ENCODE data around the gene HHIPL1. TPM values are rescaled to one million over a fixed set of nuclear protein-coding genes. Genes with fewer than 3 reads are reported as not detected.

The HHIPL1 gene
- total RNA-seq, 2 donors from 2014 or later = 3.0 to 3.4 TPM

DNA sequence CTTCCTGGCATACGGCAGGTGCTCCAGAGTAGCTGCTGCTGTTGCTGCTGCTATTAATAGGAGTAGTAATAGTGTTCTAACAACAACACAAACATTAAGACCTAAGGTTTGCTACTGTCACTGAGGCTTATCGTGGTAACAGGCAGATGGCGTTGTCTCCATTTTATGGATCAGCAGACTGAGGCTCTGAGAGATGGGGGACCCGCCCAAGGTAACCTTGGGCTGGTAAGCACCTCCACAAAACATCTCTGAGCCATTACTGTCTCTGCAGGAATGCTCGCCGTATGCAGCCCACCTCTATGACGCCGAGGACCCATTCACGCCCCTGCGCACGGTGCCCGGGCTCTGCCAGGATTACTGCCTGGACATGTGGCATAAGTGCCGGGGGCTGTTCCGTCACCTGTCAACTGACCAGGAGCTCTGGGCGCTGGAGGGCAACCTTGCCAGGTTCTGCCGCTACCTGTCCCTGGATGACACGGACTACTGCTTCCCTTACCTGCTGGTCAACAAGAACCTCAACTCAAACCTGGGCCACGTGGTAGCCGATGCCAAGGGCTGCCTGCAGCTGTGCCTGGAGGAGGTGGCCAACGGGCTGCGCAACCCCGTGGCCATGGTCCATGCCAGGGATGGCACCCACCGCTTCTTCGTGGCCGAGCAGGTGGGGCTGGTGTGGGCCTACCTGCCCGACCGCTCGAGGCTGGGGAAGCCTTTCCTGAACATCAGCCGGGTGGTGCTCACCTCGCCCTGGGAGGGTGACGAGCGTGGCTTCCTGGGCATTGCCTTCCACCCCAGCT is 7.2 kb downstream of the HHIPL1 start:
- Histone ChIP-seq H3K4me3 (ENCODE audit: low read length) (no peak overlapping the region), H3K9ac (ENCODE audit: extremely low read depth, low read length, poor library complexity, severe bottlenecking) (no peak overlapping the region), H3K4me1 (ENCODE audit: control insufficient read depth, insufficient read depth, low read length) (peaks cover 2% of the 10 kb centered on the region), H3K36me3 (ENCODE audit: control insufficient read depth, insufficient read depth, low read length) (no peaks in the 10 kb centered on the region), H3K27me3 (ENCODE audit: control insufficient read depth, insufficient read depth, low read length, poor library complexity, severe bottlenecking) (no peaks in the 10 kb centered on the region), H3K9me3 (ENCODE audit: control insufficient read depth, low read length) (no peaks in the 10 kb centered on the region), H3K27ac (ENCODE audit: low read depth, low read length) (no peak overlapping the region)
- Mint-ChIP-seq H3K4me1 (no peaks in the 10 kb centered on the region), H3K36me3 (ENCODE audit: low read depth) (no peaks in the 10 kb centered on the region), H3K4me3 (no peak overlapping the region), H3K27ac (no peak overlapping the region), H3K9me3 (no peaks in the 10 kb centered on the region), H3K27me3 (ENCODE audit: insufficient read depth) (peaks cover 2% of the 10 kb centered on the region)
- TF ChIP-seq, protein P1, sequence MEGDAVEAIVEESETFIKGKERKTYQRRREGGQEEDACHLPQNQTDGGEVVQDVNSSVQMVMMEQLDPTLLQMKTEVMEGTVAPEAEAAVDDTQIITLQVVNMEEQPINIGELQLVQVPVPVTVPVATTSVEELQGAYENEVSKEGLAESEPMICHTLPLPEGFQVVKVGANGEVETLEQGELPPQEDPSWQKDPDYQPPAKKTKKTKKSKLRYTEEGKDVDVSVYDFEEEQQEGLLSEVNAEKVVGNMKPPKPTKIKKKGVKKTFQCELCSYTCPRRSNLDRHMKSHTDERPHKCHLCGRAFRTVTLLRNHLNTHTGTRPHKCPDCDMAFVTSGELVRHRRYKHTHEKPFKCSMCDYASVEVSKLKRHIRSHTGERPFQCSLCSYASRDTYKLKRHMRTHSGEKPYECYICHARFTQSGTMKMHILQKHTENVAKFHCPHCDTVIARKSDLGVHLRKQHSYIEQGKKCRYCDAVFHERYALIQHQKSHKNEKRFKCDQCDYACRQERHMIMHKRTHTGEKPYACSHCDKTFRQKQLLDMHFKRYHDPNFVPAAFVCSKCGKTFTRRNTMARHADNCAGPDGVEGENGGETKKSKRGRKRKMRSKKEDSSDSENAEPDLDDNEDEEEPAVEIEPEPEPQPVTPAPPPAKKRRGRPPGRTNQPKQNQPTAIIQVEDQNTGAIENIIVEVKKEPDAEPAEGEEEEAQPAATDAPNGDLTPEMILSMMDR (conservative IDR thresholded peaks at IDR 0.05) = no peak
- DNase-seq = no peak
- WGBS, 2 experiments (ENCODE audit: insufficient coverage in 1 of 2, insufficient read length in 1 of 2) = 92 to 95% methylated on average over 25 to 32 of the region's 32 CpGs

DNA sequence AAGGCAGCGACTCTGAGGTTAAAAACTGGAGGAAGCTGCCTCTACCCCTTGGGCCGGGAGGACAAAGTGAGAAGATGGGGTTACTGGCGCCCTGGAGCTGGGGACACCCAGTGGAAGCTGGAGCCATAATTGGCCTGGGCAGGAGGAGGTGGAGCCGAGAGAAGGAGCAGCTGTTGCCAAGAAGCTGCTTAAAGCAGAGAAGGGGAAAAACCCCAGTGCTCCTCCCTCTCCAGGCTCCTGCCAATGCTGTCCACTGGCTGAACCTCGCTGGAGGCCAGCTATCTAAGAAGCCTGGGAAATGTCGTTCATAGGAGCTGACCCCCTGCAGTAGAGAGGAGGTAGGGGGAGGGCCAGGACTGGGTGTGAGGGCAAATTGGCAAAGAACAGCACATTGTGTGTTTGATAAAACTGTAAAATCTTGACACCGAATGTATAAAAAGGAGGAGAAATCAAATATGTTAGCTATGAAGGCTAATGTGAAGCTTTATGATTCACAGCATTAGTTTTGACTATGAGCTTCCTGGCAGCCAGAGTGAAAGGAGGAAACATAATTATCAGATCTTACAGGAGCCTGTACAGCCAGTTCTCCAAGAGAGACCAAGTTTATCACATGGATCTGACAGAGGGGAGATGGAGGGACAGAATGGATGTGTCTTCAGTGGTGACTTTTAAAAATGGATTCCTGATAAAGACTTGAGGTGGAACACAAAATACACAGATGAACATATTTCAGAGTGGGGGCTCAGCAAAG is 9.5 kb downstream of the HHIPL1 start:
- Histone ChIP-seq H3K4me3 (ENCODE audit: low read length) (no peak overlapping the region), H3K27me3 (ENCODE audit: control insufficient read depth, insufficient read depth, low read length, poor library complexity, severe bottlenecking) (peaks cover 11% of the 10 kb centered on the region), H3K36me3 (ENCODE audit: control insufficient read depth, insufficient read depth, low read length) (no peaks in the 10 kb centered on the region), H3K27ac (ENCODE audit: low read depth, low read length) (peak overlapping the region; percentile 44), H3K9ac (ENCODE audit: extremely low read depth, low read length, poor library complexity, severe bottlenecking) (no peak overlapping the region), H3K9me3 (ENCODE audit: control insufficient read depth, low read length) (no peaks in the 10 kb centered on the region), H3K4me1 (ENCODE audit: control insufficient read depth, insufficient read depth, low read length) (peaks cover 5% of the 10 kb centered on the region)
- Mint-ChIP-seq H3K4me1 (peaks cover 7% of the 10 kb centered on the region), H3K9me3 (no peaks in the 10 kb centered on the region), H3K4me3 (no peak overlapping the region), H3K27ac (no peak overlapping the region), H3K27me3 (ENCODE audit: insufficient read depth) (peaks cover 22% of the 10 kb centered on the region), H3K36me3 (ENCODE audit: low read depth) (no peaks in the 10 kb centered on the region)
- DNase-seq = no peak
- TF ChIP-seq, protein P1 (conservative IDR thresholded peaks at IDR 0.05) = no peak
- 73 to 77% methylated on average over 4 to 7 of the region's 7 CpGs for WGBS, 2 experiments (ENCODE audit: insufficient coverage in 1 of 2, insufficient read length in 1 of 2)

DNA sequence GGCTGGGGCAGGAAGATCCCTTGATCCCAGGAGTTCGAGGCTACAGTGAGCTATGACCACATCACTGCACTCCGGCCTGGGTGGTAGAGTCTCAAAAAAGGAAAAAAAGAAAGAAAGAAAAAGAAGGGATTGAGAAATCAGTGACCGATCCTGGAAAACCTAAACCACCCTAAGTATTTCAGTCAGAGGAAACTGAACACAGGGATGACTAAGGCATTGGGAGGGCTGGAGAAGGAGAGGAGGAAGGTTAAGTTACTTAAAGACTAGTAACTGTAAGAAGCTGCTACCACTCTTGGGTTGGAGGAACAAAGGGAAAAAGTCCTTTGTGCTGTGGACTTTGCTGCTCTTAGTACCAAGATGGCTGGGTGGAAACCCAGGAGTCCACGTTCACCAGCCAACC is 10.6 kb downstream of the HHIPL1 start:
- H3K9me3 ChIP-seq (ENCODE audit: control insufficient read depth, low read length) = no peaks in the 10 kb centered on the region
- peaks cover 18% of the 10 kb centered on the region for H3K27me3 ChIP-seq (ENCODE audit: control insufficient read depth, insufficient read depth, low read length, poor library complexity, severe bottlenecking)
- H3K9ac ChIP-seq (ENCODE audit: extremely low read depth, low read length, poor library complexity, severe bottlenecking) = no peak overlapping the region
- no peak overlapping the region for H3K4me3 ChIP-seq (ENCODE audit: low read length)
- H3K4me1 ChIP-seq (ENCODE audit: control insufficient read depth, insufficient read depth, low read length) = peaks cover 5% of the 10 kb centered on the region
- Mint-ChIP-seq H3K9me3 (no peaks in the 10 kb centered on the region), H3K27ac (no peak overlapping the region), H3K36me3 (ENCODE audit: low read depth) (no peaks in the 10 kb centered on the region), H3K27me3 (ENCODE audit: insufficient read depth) (peaks cover 33% of the 10 kb centered on the region), H3K4me1 (peaks cover 13% of the 10 kb centered on the region), H3K4me3 (no peak overlapping the region)
- DNase-seq = no peak
- 94 to 100% methylated on average over 2 to 4 of the region's 4 CpGs for WGBS, 2 experiments (ENCODE audit: insufficient coverage in 1 of 2, insufficient read length in 1 of 2)
- TF ChIP-seq, protein P1 (conservative IDR thresholded peaks at IDR 0.05) = no peak
- H3K36me3 ChIP-seq (ENCODE audit: control insufficient read depth, insufficient read depth, low read length) = no peaks in the 10 kb centered on the region
- H3K27ac ChIP-seq (ENCODE audit: low read depth, low read length) = no peak overlapping the region
